Astrocyte (in vitro differentiated cells and primary cell): ENCODE data around the gene DNAJC5. TPM values are rescaled to one million over a fixed set of nuclear protein-coding genes. Genes with fewer than 3 reads are reported as not detected.

Experiments
- DNase-seq: peaks from one replicate; pipeline ENCODE4 v3.0.0-alpha.2; 2010; ENCODE audit warnings: low read depth
- FAIRE-seq: peaks from 2 replicates; lab custom pipeline; 2011; peaks lifted over from hg19 to GRCh38; lab: Jason Lieb, UNC
- H2AFZ ChIP-seq: 2 replicates; pipeline ENCODE4 v1.6.0; 2012; ENCODE audit warnings: low read depth, low read length, inconsistent platforms
- H3K27ac ChIP-seq: 2 replicates; pipeline ENCODE4 v1.5.1; 2011; ENCODE audit warnings: low read depth, low read length, inconsistent platforms
- H3K27me3 ChIP-seq: 2 replicates; pipeline ENCODE4 v1.6.0; 2011; ENCODE audit warnings: low read length, inconsistent platforms; ENCODE audit not compliant: insufficient read depth
- H3K36me3 ChIP-seq: 2 replicates; pipeline ENCODE4 v1.5.1; 2011; ENCODE audit warnings: low read length, inconsistent platforms; ENCODE audit not compliant: insufficient read depth
- H3K4me1 ChIP-seq: 2 replicates; pipeline ENCODE4 v1.5.1; 2011; ENCODE audit warnings: low read length, inconsistent platforms; ENCODE audit not compliant: insufficient read depth
- H3K4me2 ChIP-seq: 2 replicates; pipeline ENCODE4 v1.6.0; 2012; ENCODE audit warnings: low read length, inconsistent platforms
- H3K4me3 ChIP-seq: 2 replicates; pipeline ENCODE4 v1.5.1; 2011; ENCODE audit warnings: low read depth, mild to moderate bottlenecking, low read length, inconsistent platforms; ENCODE audit not compliant: insufficient read depth
- H3K79me2 ChIP-seq: 2 replicates; pipeline ENCODE4 v1.6.0; 2012; ENCODE audit warnings: mild to moderate bottlenecking, low read length, inconsistent platforms; ENCODE audit not compliant: insufficient read depth
- H3K9ac ChIP-seq: 2 replicates; pipeline ENCODE4 v1.6.0; 2012; ENCODE audit warnings: mild to moderate bottlenecking, low read length, inconsistent platforms
- H3K9me3 ChIP-seq: 2 replicates; pipeline ENCODE4 v1.5.1; 2012; ENCODE audit warnings: low read depth, mild to moderate bottlenecking, low read length, inconsistent platforms; ENCODE audit not compliant: insufficient read depth
- H4K20me1 ChIP-seq: 2 replicates; pipeline ENCODE4 v1.6.0; 2012; ENCODE audit warnings: low read length, inconsistent platforms; ENCODE audit not compliant: insufficient read depth
- H3K27ac Mint-ChIP-seq: one replicate; pipeline ENCODE4 v1.8.0; 2021; ENCODE audit warnings: mild to moderate bottlenecking, mixed read lengths; ENCODE audit not compliant: unreplicated experiment
- H3K27me3 Mint-ChIP-seq: one replicate; pipeline ENCODE4 v1.8.0; 2021; ENCODE audit warnings: low read depth, mixed read lengths; ENCODE audit not compliant: unreplicated experiment
- H3K36me3 Mint-ChIP-seq: one replicate; pipeline ENCODE4 v1.8.0; 2021; ENCODE audit warnings: low read depth, mixed read lengths; ENCODE audit not compliant: unreplicated experiment
- H3K4me1 Mint-ChIP-seq: one replicate; pipeline ENCODE4 v1.8.0; 2021; ENCODE audit warnings: low read depth, mixed read lengths; ENCODE audit not compliant: unreplicated experiment
- H3K4me3 Mint-ChIP-seq: one replicate; pipeline ENCODE4 v1.8.0; 2021; ENCODE audit warnings: mild to moderate bottlenecking, moderate library complexity, mixed read lengths; ENCODE audit not compliant: unreplicated experiment
- H3K9me3 Mint-ChIP-seq: one replicate; pipeline ENCODE4 v1.8.0; 2021; ENCODE audit warnings: mild to moderate bottlenecking, mixed read lengths; ENCODE audit not compliant: unreplicated experiment
- EZH2 ChIP-seq: IDR thresholded peaks from 2 replicates; pipeline ENCODE4 v1.6.1; 2012; ENCODE audit warnings: mild to moderate bottlenecking, low read length, inconsistent platforms; ENCODE audit not compliant: insufficient read depth
- total RNA-seq: library from RNA; stranded (reverse); gene quantifications from 2 replicates; pipeline ENCODE4 v1.2.1, GENCODE V29; 2021
- TF ChIP-seq, protein P1 (sequence below): IDR thresholded peaks from 2 replicates; pipeline ENCODE4 v1.5.1; 2011; ENCODE audit warnings: low read depth, mild to moderate bottlenecking, inconsistent platforms, low read length, moderate library complexity; ENCODE audit not compliant: insufficient read depth

The DNAJC5 gene
- total RNA-seq, 1 donor from 2014 or later = 64.6 TPM

- TF ChIP-seq, protein P1, sequence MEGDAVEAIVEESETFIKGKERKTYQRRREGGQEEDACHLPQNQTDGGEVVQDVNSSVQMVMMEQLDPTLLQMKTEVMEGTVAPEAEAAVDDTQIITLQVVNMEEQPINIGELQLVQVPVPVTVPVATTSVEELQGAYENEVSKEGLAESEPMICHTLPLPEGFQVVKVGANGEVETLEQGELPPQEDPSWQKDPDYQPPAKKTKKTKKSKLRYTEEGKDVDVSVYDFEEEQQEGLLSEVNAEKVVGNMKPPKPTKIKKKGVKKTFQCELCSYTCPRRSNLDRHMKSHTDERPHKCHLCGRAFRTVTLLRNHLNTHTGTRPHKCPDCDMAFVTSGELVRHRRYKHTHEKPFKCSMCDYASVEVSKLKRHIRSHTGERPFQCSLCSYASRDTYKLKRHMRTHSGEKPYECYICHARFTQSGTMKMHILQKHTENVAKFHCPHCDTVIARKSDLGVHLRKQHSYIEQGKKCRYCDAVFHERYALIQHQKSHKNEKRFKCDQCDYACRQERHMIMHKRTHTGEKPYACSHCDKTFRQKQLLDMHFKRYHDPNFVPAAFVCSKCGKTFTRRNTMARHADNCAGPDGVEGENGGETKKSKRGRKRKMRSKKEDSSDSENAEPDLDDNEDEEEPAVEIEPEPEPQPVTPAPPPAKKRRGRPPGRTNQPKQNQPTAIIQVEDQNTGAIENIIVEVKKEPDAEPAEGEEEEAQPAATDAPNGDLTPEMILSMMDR = no peak
- no peak for TF ChIP-seq EZH2
- peaks cover 2% of the 10 kb centered on the region for H3K36me3 ChIP-seq
Measured at GRCh38 chr20:63860325-63861051, 34.4 kb upstream of the DNAJC5 start.

DNA sequence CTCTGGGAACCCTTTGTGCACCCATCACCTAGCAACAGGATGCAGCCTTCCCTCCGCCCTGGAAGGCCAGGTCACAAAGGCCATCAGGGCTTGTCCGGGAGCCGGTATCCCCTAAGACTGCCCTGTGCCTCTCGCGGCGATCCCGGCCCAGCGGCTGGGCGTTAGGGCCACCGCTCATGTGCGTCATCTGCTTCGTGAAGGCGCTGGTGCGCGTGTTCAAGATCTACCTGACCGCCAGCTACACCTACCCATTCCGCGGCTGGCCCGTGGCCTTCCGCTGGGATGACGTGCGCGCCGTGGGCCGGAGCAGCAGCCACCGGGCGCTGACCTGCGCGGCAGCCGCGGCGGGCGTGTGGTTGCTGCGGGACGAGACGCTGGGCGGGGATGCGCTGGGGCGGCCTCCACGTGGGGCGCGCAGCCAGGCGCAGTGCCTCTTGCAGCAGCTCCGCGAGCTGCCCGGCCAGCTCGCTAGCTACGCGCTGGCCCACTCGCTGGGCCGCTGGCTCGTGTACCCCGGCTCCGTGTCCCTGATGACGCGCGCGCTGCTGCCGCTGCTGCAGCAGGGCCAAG is 33.5 kb upstream of the DNAJC5 start, which contains the start of gene ABHD16B:
Gene ABHD16B (plus strand): TSS at position 134 of the 570 bp plus-strand sequence. CDS start 43 bp downstream, at position 177.
- Histone ChIP-seq H3K4me1 (peaks cover 23% of the 10 kb centered on the region), H3K79me2 (peaks cover 30% of the 10 kb centered on the region), H3K27ac (no peak within 1 kb of the TSS), H3K27me3 (no peaks in the 10 kb centered on the region), H3K36me3 (peaks cover 2% of the 10 kb centered on the region), H4K20me1 (peaks cover 7% of the 10 kb centered on the region), H2AFZ (no peak within 1 kb of the TSS), H3K9ac (no peak within 1 kb of the TSS), H3K4me3 (no peak within 1 kb of the TSS), H3K4me2 (no peak within 1 kb of the TSS), H3K9me3 (no peaks in the 10 kb centered on the region)
- Mint-ChIP-seq H3K9me3 (no peaks in the 10 kb centered on the region), H3K36me3 (peaks cover 2% of the 10 kb centered on the region), H3K4me3 (no peak within 1 kb of the TSS), H3K27me3 (no peaks in the 10 kb centered on the region), H3K4me1 (peaks cover 15% of the 10 kb centered on the region), H3K27ac (no peak within 1 kb of the TSS)
- DNase-seq (no peak), FAIRE-seq (no peak)
- TF ChIP-seq, protein P1 = no peak
- TF ChIP-seq EZH2 = no peak

More at GRCh38 chr20:63860325-63861051, 34.4 kb upstream of the DNAJC5 start:
- Histone ChIP-seq H3K4me3 (no peak overlapping the region), H2AFZ (no peak overlapping the region), H3K79me2 (peaks cover 20% of the 10 kb centered on the region), H3K27me3 (peaks cover 2% of the 10 kb centered on the region), H3K9ac (no peak overlapping the region), H4K20me1 (peaks cover 7% of the 10 kb centered on the region), H3K4me1 (peaks cover 26% of the 10 kb centered on the region), H3K27ac (no peak overlapping the region), H3K9me3 (no peaks in the 10 kb centered on the region), H3K4me2 (no peak overlapping the region)
- Mint-ChIP-seq H3K4me1 (peaks cover 11% of the 10 kb centered on the region), H3K9me3 (no peaks in the 10 kb centered on the region), H3K4me3 (no peak overlapping the region), H3K36me3 (peaks cover 2% of the 10 kb centered on the region), H3K27me3 (no peaks in the 10 kb centered on the region), H3K27ac (no peak overlapping the region)
- DNase-seq (no peak), FAIRE-seq (no peak)
